Stimulated activated CD8-positive, alpha-beta memory T cell treated with anti-CD3 and anti-CD28 coated beads, Interleukin-12 subunit alpha, Interleukin-12 subunit beta, amount 100 ng/mL, for 24 hours (primary cell): ENCODE measurements around the gene NOTUM.

ENCODE experiments used
- DNase-seq: peaks from one replicate; pipeline ENCODE4 v3.0.0-alpha.2; 2020; ENCODE audit errors: extremely low read depth

Gene NOTUM

DNA sequence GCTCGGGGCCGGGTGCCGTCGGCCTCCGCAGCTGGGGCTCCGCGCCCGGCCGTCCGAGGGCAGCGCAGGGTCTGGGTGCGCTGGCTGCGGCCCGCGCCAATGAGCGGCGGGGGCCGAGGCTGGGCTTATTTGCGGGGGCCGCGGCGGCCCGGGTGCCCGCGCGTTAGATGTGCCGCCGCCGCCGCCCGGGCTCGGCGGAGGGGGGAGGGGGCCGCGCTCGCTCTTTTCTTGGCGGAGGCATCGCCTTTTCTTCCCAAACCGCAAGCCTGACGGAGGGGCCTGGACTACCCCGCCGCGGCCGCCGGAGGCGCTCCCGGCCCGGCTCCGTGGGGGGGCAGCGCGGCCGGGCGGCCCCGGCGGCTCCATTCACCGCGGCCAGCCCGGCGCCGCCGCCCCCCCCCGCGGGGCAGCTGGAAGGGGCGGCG is at the start of gene NOTUM:
NOTUM (minus strand) TSS at position 101 of the 425 bp plus-strand sequence. CDS start 278 bp downstream, outside the sequence.
- no peak for DNase-seq

GRCh38 chr17:82009413-82009812 is 48.4 kb upstream of the NOTUM start:
- no peak for DNase-seq

DNA sequence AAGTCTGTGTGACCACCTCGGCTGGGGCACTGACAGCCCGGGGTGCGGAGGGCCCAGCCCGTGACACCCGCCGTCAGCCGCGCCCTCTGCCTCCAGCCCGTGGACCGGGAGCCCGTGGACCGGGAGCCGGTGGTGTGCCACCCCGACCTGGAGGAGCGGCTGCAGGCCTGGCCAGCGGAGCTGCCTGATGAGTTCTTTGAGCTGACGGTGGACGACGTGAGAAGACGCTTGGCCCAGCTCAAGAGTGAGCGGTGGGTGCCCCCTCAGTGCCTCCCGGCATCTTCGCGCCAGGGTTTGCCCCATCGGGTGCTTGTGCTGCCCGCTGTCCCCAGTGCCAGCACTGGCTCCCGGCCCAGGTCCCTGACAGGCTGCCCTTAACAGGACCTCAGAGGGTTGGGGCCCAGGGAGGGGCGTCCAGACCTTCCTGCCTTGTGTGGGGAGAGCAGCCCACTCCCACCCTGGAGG is 48.0 kb upstream of the NOTUM start:
- no peak for DNase-seq

DNA sequence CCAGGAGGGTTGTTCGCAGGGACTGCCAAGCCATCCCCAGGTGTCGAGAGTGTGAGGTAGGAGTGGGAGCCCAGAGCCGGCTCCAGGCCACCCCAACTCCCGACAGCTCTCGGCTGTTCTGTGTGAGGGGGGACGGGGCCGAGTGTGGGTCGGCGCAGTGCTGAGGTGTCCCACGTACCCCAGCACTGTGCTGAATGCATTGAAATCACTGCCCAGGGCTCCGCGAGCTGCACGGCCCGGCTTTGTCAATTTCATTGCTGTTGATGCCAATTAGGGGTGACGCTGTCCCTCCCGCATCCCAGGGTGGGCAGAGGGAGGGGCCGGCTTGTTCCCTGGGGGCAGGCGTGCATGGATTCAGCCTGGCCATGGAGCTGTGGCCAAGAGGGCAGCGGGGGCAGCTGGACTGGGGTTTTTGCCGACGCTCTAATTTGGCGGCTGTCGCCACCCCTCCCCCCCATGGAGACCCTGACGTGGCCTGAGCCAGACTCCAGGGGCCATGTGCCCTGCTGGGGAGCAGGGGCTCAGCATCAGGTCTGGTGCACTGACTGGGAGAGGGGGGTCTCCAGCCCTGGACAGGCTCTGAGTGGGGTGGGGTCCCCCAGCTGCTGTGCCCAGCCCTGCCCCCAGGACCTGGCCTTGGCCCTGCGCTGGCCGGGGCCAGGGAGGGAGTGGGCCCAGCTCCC is 47.4 kb upstream of the NOTUM start:
- DNase-seq, result no peak

GRCh38 chr17:82007495-82008257 is 46.7 kb upstream of the NOTUM start:
- no peak for DNase-seq

DNA sequence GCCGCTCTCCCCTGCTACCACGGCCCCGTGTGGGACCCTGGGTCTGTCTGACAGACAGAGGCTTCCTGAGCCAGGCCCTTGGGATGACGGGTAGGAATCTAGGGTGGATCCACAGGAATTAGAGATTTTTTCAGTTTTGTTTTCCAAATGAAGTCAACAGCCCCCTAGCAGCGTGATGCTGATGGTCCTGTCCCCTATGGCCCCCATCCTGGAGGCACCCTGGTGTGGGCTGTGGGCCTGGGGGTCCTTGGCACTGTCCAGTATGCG is 46.2 kb upstream of the NOTUM start:
- DNase-seq, result no peak

- DNase-seq, result no peak
Observed at GRCh38 chr17:82006468-82007227, 45.7 kb upstream of the NOTUM start.

- DNase-seq, result no peak
Observed at GRCh38 chr17:82005701-82006348, 44.8 kb upstream of the NOTUM start.

DNA sequence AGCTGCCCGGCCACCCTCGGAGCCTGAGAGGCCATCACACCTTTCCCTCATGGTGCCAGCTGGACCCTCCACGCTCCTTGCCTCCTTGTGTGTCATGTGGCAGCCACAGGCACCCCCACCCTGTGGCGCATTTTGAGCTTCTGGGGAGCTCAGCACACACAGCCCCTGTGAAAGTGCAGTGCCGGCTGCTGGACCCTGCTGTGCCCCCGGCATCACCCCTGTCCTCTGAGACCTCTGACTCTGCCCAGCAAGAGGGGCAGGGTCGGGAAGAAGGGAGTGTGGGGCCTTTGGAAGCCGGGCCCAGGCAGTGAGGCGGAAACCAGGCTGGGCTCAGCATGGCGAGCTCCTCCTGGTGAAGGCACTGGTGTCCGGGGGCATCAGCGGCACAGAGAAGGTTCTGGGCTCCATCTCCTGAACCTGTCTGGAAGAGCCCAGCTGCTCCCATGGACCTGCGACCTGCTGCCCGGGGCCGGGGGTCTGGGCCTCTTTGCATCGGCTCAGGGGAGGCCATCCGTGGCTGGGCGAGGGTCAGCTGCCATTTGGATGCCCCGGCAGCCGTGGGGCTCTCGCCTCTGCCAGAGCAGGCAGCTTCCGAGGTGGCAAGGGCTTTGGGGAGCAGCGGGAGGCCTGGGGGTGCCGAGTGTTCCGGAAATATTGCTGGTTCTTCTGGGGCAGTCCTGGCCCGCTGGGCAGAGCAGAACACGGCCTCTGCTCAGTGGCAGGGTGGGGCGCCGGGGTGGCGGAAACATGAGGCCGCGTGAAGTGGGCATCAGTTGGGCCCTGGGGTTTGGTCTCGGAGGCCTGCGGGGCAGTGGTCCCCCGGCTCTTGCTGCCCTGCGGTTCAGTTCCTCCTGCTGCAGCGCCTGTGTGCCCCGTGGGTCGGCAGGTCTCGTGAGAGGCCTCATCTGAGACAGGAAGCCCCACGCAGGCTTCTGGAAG is 43.8 kb upstream of the NOTUM start:
- no peak for DNase-seq

GRCh38 chr17:82003411-82004381 is 42.7 kb upstream of the NOTUM start:
- no peak for DNase-seq

- no peak for DNase-seq
Observed at GRCh38 chr17:82001571-82002056, 40.6 kb upstream of the NOTUM start.

DNA sequence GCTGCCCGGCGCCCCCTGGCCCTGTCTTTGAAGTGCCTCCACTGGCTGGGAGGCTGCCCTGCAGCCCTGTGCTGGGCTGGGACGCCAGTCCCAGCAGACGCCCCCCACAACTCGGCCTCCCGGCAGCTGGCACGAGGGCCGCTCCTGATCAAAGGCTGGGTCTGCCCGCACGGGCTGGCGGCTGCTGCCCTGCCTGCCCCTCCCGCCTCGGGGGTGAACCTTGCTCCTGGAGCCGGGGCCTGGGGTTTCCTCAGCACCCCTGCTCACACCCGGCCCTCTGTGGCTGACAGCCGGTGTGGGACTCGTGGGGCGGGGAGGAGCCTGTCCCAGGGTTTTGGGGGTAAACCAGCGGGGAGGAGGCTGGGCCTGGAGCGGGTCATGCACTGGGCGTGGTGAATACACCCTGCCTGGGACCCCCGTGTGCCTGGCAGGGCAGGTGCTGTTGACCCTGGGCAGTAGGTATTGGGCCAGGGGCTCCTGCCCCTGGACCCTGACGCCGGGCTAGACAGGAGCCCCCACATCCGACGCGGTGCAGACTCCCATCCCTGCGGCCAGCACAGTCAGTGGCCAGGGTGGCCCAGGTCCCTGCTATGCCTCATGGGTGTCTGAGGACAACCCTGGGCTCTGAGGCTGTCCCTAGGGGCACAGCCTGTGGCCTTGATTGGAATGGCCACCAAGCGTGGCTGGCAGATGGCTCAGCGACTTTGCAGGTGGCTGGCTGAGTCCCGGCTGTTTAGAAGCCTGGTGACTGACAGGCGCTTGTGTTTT is 40.0 kb upstream of the NOTUM start:
- DNase-seq, result no peak

DNA sequence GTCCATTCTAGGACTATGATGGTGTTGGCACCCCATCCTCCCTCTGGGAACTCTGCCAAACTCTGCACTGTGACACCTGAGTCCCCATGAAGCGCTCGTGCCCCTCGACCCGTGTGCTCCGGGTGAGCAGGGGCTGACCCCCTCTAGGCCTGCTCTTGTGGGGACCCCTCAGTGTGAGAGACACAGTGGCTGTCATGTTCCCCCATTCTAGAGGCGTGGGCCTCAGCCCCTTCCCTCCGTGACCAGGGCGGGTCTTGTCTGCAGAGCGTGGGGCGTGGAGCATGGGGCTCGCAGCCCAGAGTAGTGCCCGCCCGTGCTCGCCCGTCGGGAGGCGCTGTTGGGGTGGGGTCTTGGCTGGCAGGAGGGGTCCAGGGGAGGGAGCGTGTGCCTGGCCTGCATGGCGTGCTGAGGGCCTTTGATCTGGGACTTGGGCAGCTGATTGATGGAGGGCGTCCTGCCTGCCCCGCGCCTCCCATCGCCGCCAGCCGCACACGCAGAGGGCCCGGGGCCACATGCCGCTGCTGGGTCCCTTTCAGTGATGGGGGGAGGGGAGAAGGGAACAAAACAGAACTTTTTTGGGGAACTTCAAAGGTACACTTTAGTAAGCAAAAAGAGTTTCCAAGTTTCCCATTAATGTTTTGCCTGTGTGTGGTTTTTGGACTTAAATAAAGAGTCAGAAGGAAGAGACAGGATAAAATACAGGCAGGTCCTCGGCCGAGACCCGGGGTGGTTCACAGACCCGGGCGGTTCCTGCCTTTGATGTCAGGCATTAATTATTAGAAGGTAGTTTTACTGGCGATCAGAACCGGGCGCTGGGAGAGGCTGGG is 39.2 kb upstream of the NOTUM start:
- DNase-seq, result no peak

GRCh38 chr17:81999587-81999975 is 38.6 kb upstream of the NOTUM start:
- no peak for DNase-seq

- DNase-seq, result no peak
Observed at GRCh38 chr17:81998691-81999438, 37.9 kb upstream of the NOTUM start.

DNA sequence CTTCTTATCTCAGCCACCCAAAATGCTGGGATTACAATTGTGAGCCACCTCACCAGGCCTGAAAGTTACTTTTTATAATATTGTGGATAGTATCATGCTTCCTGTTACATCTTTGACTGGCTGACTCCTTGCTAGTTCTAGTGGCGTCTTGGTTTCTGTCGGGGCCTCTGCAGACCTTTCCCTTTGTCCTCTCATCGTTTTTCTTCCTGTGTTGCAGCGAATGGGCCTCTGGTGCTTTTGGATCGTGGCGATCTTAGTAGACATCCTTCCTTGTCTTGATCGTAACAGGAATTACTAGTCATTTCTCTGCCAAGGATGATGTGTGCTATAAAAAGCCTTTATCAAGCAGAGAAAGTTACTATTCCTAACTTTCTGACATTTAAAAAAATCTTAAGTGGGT is 37.2 kb upstream of the NOTUM start:
- DNase-seq, result no peak

DNA sequence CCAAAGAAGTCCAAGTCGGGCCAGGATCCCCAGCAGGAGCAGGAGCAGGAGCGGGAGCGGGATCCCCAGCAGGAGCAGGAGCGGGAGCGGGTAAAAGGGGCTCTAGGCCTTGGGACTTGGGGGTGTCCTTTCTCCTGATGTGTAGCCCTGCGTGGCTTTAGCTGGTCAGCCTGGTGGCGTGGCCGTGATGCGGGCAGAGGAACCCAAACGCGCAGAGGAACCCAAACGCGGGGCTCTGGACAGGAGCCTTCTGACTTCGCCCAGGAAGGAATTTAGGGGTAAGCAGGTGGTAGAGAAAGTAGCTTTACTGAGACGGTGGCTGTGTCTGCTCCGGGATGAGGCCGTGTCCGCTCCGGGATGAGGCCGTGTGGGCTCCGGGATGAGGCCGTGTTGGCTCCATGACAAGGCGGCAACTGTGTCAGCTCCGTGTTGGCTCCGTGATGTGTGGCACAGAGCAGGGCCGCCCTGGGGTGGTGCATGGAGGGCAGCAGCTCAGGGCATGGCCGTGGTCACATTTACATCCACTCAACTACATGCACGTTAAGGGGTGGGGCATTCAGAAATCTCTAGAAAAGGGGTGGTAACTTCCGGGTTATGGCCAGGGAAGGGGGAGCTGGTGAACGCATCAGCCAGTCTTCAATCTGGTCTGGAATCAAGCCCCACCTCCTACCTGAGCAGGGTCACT is 35.9 kb upstream of the NOTUM start:
- no peak for DNase-seq
